Spleen (tissue), 11 donors: ENCODE data around the gene PLEKHA7. TPM values are rescaled to one million over a fixed set of nuclear protein-coding genes. Genes with fewer than 3 reads are reported as not detected.
A peak's percentile ranks its signal among the peaks of the same experiment; 100 is the strongest.

Experiments used
- DNase-seq: peaks from one replicate; pipeline ENCODE4 v3.0.0-alpha.2; 2020
- H3K27ac ChIP-seq, 8 donors: fragments of 200-600 bp; sonication (generic) in 7 of 8; 1 replicate in 4 of 8; 2 replicates in 4 of 8; pipeline versions ENCODE4 v1.5.0 to v1.8.0; 2016 to 2021; ENCODE audit warnings: inconsistent platforms in 4 of 8, mild to moderate bottlenecking in 4 of 8, moderate library complexity in 1 of 8
- H3K27me3 ChIP-seq, 7 donors: fragments of 200-600 bp; sonication (generic) in 6 of 7; replicated peaks in 1 of 7; 1 replicate in 4 of 7; 2 replicates in 3 of 7; pipeline versions ENCODE4 v1.5.0 to v1.8.0; 2016 to 2021; ENCODE audit warnings: inconsistent platforms in 3 of 7, mild to moderate bottlenecking in 1 of 7
- H3K36me3 ChIP-seq, 6 donors: fragments of 200-600 bp; sonication (generic) in 5 of 6; 1 replicate in 4 of 6; 2 replicates in 2 of 6; pipeline versions ENCODE4 v1.5.0 to v1.8.0; 2016 to 2021; ENCODE audit warnings: inconsistent platforms in 2 of 6
- H3K4me1 ChIP-seq, 6 donors: fragments of 200-600 bp; sonication (generic) in 5 of 6; 1 replicate in 3 of 6; 2 replicates in 3 of 6; pipeline versions ENCODE4 v1.5.0 to v1.8.0; 2016 to 2021; ENCODE audit warnings: inconsistent platforms in 3 of 6
- H3K4me3 ChIP-seq, 8 donors: fragments of 200-600 bp; sonication (generic) in 7 of 8; 1 replicate in 4 of 8; 2 replicates in 4 of 8; pipeline versions ENCODE4 v1.5.0 to v1.8.0; 2016 to 2021; ENCODE audit warnings: inconsistent platforms in 4 of 8, mild to moderate bottlenecking in 4 of 8, moderate library complexity in 2 of 8
- H3K9me3 ChIP-seq, 8 donors: fragments of 200-600 bp; sonication (generic) in 7 of 8; 1 replicate in 4 of 8; 2 replicates in 4 of 8; pipeline versions ENCODE4 v1.5.0 to v1.8.0; 2016 to 2021; ENCODE audit warnings: inconsistent platforms in 4 of 8
- CTCF ChIP-seq, 11 experiments: fragments of 200-600 bp in 7 of 11; fragments of 450-650 bp in 4 of 11; sonication (generic) in 4 of 11; IDR thresholded peaks in 8 of 11; conservative IDR thresholded peaks in 3 of 11; 1 replicate in 7 of 11; 2 replicates in 4 of 11; pipeline versions ENCODE4 v1.4.0 to v1.8.0; 2016 to 2021; ENCODE audit warnings: antibody characterized with exemption in 11 of 11, inconsistent platforms in 4 of 11, mild to moderate bottlenecking in 1 of 11
- POLR2A ChIP-seq, 3 donors: fragments of 450-650 bp; IDR thresholded peaks; one replicate each; pipeline ENCODE4 v1.5.1; 2017; ENCODE audit warnings: antibody characterized with exemption in 3 of 3, mild to moderate bottlenecking in 1 of 3
- POLR2AphosphoS5 ChIP-seq, 3 donors: sonication (generic); formaldehyde crosslinking; IDR thresholded peaks; one replicate each; pipeline ENCODE4 v1.5.1; 2017; ENCODE audit warnings: antibody characterized with exemption in 3 of 3
- WGBS, 5 donors: extraction: QIAGEN DNeasy Blood & Tissue Kit in 3 of 5; methylation state at CpG; one replicate each; pipeline versions ENCODE4 v1.1.5 to v1.1.7; 2013 to 2018; 5-methylcytosine and 5-hydroxymethylcytosine counted together
- intact Hi-C: fragments of 100-400 bp; cut with DNase I; formaldehyde crosslinking; loops from one replicate; pipeline ENCODE4 v1.15.0; 2023; ENCODE audit warnings: low total_unique reads
- polyA plus RNA-seq, 3 donors: library from polyadenylated mRNA; stranded (reverse); fragments of 200-250 nt; gene quantifications; one replicate each; pipeline ENCODE4 v1.2.1, GENCODE V29; 2013
- total RNA-seq, 7 donors: library from RNA; depleted of rRNA in 3 of 7; stranded (reverse); fragments of >200 nt in 3 of 7; fragmentation: NEBNext Ultra II Directional in 4 of 7; extraction: Animal tissue kit (Norgen Biotek cat#: 25700) in 4 of 7; gene quantifications; one replicate each; pipeline versions ENCODE4 v1.1.0 to v1.2.1, GENCODE V29; 2016 to 2021
- donor health status: healthy with polysubstance abuse.
- donor health status: DM: no; HTN: no; CAD: no; lungs with moderate emphysema.
- donor health status: DM: no; HTN: no; CAD: no.
- donor health status: Bipolar disorder and iron deficiency.
- donor health status: healthy.
- donor health status: DM: no; HTN: no; CAD: no.
- donor health status: DM: yes; HTN: yes; CAD: no.

Gene PLEKHA7
- total and polyA plus RNA-seq, 10 donors = 1.8 to 12.8 (median 5.8) TPM

GRCh38 chr11:17014833-17015626 lies 816 bp upstream of the PLEKHA7 start:
- intact Hi-C loops = no loop called here
- DNase-seq = no peak
- no peaks in the 10 kb centered on the region for H3K9me3 ChIP-seq
- peaks cover 0 to 24% (median 17%) of the 10 kb centered on the region in 6 donors for H3K4me1 ChIP-seq
- H3K27me3 ChIP-seq = peaks cover 0 to 53% (median 16%) of the 10 kb centered on the region in 7 donors
- no peaks in the 10 kb centered on the region for H3K36me3 ChIP-seq
- TF ChIP-seq POLR2AphosphoS5 (IDR thresholded peaks at IDR 0.05) = no peak
- no peak for TF ChIP-seq POLR2A (IDR thresholded peaks at IDR 0.05)
- peak in 6 of 11 experiments; percentile 26 to 53 (median 46) for TF ChIP-seq CTCF (IDR thresholded peaks at IDR 0.05 in 8 of 11, conservative IDR thresholded peaks at IDR 0.05 in 3 of 11)
- 18 to 20% (median 19%) methylated on average over 25 of the region's 25 CpGs for WGBS, 5 donors
- H3K4me3 ChIP-seq = peak overlapping the region; percentile 16 to 93 (median 74)
- H3K27ac ChIP-seq = no peak overlapping the region

GRCh38 chr11:17013548-17014320 lies 480 bp downstream of the PLEKHA7 start:
- DNase-seq = peak; percentile 74
- Histone ChIP-seq H3K9me3 (no peaks in the 10 kb centered on the region), H3K36me3 (no peaks in the 10 kb centered on the region), H3K27ac (no peak overlapping the region), H3K4me3 (peak overlapping the region; percentile 53 to 93 (median 74)), H3K27me3 (peaks cover 0 to 53% (median 16%) of the 10 kb centered on the region in 7 donors), H3K4me1 (peaks cover 0 to 24% (median 17%) of the 10 kb centered on the region in 6 donors)
- TF ChIP-seq CTCF (IDR thresholded peaks at IDR 0.05 in 8 of 11, conservative IDR thresholded peaks at IDR 0.05 in 3 of 11) = no peak
- TF ChIP-seq POLR2AphosphoS5 (IDR thresholded peaks at IDR 0.05) = no peak
- TF ChIP-seq POLR2A (IDR thresholded peaks at IDR 0.05) = no peak
- WGBS, 5 donors = 1 to 5% (median 1%) methylated on average over 13 to 85 of the region's 85 CpGs
- intact Hi-C loops = no loop called here

- Histone ChIP-seq H3K9me3 (no peaks in the 10 kb centered on the region), H3K36me3 (no peaks in the 10 kb centered on the region), H3K27me3 (peaks cover 0 to 53% (median 16%) of the 10 kb centered on the region in 7 donors), H3K4me3 (peak overlapping the region; percentile 53 to 93 (median 74)), H3K27ac (no peak overlapping the region), H3K4me1 (peaks cover 0 to 24% (median 17%) of the 10 kb centered on the region in 6 donors)
- DNase-seq = peak; percentile 73
- peak in 1 of 3 donors; percentile 34 for TF ChIP-seq POLR2AphosphoS5 (IDR thresholded peaks at IDR 0.05)
- no peak for TF ChIP-seq POLR2A (IDR thresholded peaks at IDR 0.05)
- no peak for TF ChIP-seq CTCF (IDR thresholded peaks at IDR 0.05 in 8 of 11, conservative IDR thresholded peaks at IDR 0.05 in 3 of 11)
- 14 to 46% (median 30%) methylated on average over 14 to 38 of the region's 38 CpGs for WGBS, 5 donors
- intact Hi-C loops = no loop called here
Observed at GRCh38 chr11:17012712-17013547, 1.3 kb downstream of the PLEKHA7 start.
